Parathyroid adenoma (tissue), 2 donors: Measurements from ENCODE around the gene UMPS.

Experiments used
- H2AFZ ChIP-seq: fragments of 300-600 bp; sonication (generic); one replicate; pipeline ENCODE4 v1.7.0; 2017; ENCODE audit warnings: antibody characterized with exemption, mild to moderate bottlenecking
- H3K27ac ChIP-seq: fragments of 300-600 bp; sonication (generic); one replicate; pipeline ENCODE4 v1.7.0; 2017
- H3K27me3 ChIP-seq: fragments of 300-600 bp; sonication (generic); one replicate; pipeline ENCODE4 v1.7.0; 2017; ENCODE audit warnings: low read length; ENCODE audit not compliant: control insufficient read depth, insufficient read depth
- H3K36me3 ChIP-seq: fragments of 300-600 bp; sonication (generic); one replicate; pipeline ENCODE4 v1.7.0; 2017; ENCODE audit warnings: low read length; ENCODE audit not compliant: control insufficient read depth, insufficient read depth
- H3K4me1 ChIP-seq: fragments of 300-600 bp; sonication (generic); one replicate; pipeline ENCODE4 v1.7.0; 2017; ENCODE audit warnings: control low read depth
- H3K4me2 ChIP-seq: fragments of 300-600 bp; sonication (generic); one replicate; pipeline ENCODE4 v1.7.0; 2017; ENCODE audit warnings: low read length
- H3K4me3 ChIP-seq: fragments of 300-600 bp; sonication (generic); one replicate; pipeline ENCODE4 v1.7.0; 2017; ENCODE audit warnings: low read depth, low read length
- H3K79me2 ChIP-seq: fragments of 300-600 bp; sonication (generic); one replicate; pipeline ENCODE4 v1.7.0; 2017; ENCODE audit warnings: control low read depth
- H3K9ac ChIP-seq: fragments of 300-600 bp; sonication (generic); one replicate; pipeline ENCODE4 v1.7.0; 2017; ENCODE audit warnings: mild to moderate bottlenecking
- H3K9me3 ChIP-seq: fragments of 300-600 bp; sonication (generic); one replicate; pipeline ENCODE4 v1.7.0; 2017; ENCODE audit warnings: low read length; ENCODE audit not compliant: control insufficient read depth
- CTCF ChIP-seq: fragments of 300-600 bp; sonication (generic); IDR thresholded peaks from one replicate; pipeline ENCODE4 v1.7.0; 2017; ENCODE audit warnings: antibody characterized with exemption, mild to moderate bottlenecking
- donor health status: primary hyperparathyroidism.

UMPS gene

DNA sequence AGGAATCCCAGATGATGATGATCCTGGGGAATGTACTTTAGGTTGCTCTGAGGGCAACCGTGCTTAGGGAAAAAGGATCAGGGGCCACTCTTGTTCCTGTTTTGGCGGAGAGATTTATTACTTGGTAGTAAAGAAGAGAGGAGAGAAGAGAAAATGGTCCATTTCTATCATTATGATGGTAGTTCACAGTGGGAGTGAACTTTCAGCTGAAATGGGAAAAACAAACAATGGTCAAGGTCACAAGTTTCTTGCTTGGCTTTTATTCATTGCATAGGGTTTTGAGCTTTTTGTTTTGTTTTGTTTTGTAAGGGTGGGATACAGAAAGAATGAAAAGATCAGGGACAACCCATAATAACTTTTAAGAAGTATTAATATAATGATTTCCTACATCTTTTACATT lies 7.7 kb upstream of the UMPS start:
- Histone ChIP-seq H3K27ac (no peak overlapping the region), H3K4me1 (no peaks in the 10 kb centered on the region), H3K9ac (no peak overlapping the region), H3K79me2 (no peaks in the 10 kb centered on the region), H2AFZ (no peak overlapping the region), H3K27me3 (no peaks in the 10 kb centered on the region), H3K9me3 (no peaks in the 10 kb centered on the region), H3K4me3 (no peak overlapping the region), H3K4me2 (no peak overlapping the region), H3K36me3 (no peaks in the 10 kb centered on the region)
- TF ChIP-seq CTCF: no peak

DNA sequence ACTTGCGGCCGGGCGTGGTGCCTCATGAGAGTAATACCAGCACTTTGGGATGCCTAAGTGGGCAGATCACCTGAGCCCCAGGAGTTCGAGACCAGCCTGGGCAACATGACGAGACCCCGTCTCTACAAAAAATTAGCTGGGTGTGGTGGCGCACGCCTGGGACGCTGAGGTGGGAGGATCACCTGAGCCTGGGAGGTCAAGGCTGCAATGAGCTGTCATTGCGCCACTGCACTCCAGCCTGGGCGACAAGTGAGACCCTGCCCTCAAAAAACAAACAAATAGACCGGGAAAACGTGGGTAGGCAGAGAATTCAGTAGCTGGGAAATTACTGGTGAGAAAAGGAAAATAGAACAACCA lies 667 bp downstream of the UMPS start:
- Histone ChIP-seq H3K27me3 (no peaks in the 10 kb centered on the region), H3K79me2 (peaks cover 5% of the 10 kb centered on the region), H3K36me3 (no peaks in the 10 kb centered on the region), H3K4me2 (peak overlapping the region; percentile 80), H3K9ac (no peak overlapping the region), H3K9me3 (no peaks in the 10 kb centered on the region), H3K27ac (no peak overlapping the region), H2AFZ (peak overlapping the region; percentile 92), H3K4me3 (peak overlapping the region; percentile 98), H3K4me1 (peaks cover 3% of the 10 kb centered on the region)
- TF ChIP-seq CTCF: no peak

GRCh38 chr3:124731760-124732159 lies 1.5 kb downstream of the UMPS start:
- no peaks in the 10 kb centered on the region for H3K36me3 ChIP-seq
- TF ChIP-seq CTCF: no peak
- H3K4me3 ChIP-seq: no peak overlapping the region
- no peak overlapping the region for H3K9ac ChIP-seq
- no peak overlapping the region for H2AFZ ChIP-seq
- no peak overlapping the region for H3K27ac ChIP-seq
- no peak overlapping the region for H3K4me2 ChIP-seq
- H3K4me1 ChIP-seq: peaks cover 3% of the 10 kb centered on the region
- H3K79me2 ChIP-seq: peaks cover 5% of the 10 kb centered on the region
- no peaks in the 10 kb centered on the region for H3K27me3 ChIP-seq
- H3K9me3 ChIP-seq: no peaks in the 10 kb centered on the region

DNA sequence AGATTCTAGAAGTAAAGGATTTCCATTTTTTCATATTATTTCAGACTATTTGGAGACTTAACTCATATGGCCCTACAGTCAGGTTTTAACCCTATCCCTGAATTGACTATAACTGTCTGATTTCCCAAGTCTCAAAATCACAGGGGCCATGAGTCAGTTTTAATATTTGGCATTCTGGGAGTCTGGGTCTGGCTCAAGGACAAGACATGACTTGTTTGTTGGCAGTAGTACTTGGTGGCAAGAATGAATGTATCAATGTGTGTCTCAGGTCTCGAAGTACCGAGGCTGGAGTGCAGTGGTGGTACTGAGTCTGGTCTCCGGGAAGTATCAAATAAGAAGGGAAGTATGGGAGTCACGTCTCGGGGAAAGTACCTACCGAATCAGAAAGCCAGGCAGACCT lies 10.8 kb downstream of the UMPS start:
- H3K9me3 ChIP-seq: no peaks in the 10 kb centered on the region
- no peaks in the 10 kb centered on the region for H3K79me2 ChIP-seq
- H3K4me3 ChIP-seq: no peak overlapping the region
- H3K4me1 ChIP-seq: no peaks in the 10 kb centered on the region
- no peaks in the 10 kb centered on the region for H3K36me3 ChIP-seq
- no peak overlapping the region for H3K4me2 ChIP-seq
- no peak overlapping the region for H2AFZ ChIP-seq
- no peak overlapping the region for H3K9ac ChIP-seq
- no peaks in the 10 kb centered on the region for H3K27me3 ChIP-seq
- no peak for TF ChIP-seq CTCF
- H3K27ac ChIP-seq: no peak overlapping the region

- H3K9me3 ChIP-seq: no peaks in the 10 kb centered on the region
- no peak overlapping the region for H3K4me3 ChIP-seq
- no peaks in the 10 kb centered on the region for H3K36me3 ChIP-seq
- no peak overlapping the region for H3K9ac ChIP-seq
- no peak overlapping the region for H3K27ac ChIP-seq
- no peaks in the 10 kb centered on the region for H3K27me3 ChIP-seq
- H3K4me2 ChIP-seq: no peak overlapping the region
- no peaks in the 10 kb centered on the region for H3K4me1 ChIP-seq
- H3K79me2 ChIP-seq: no peaks in the 10 kb centered on the region
- TF ChIP-seq CTCF: no peak
- no peak overlapping the region for H2AFZ ChIP-seq
Observed at GRCh38 chr3:124745756-124746155, 15.5 kb downstream of the UMPS start.
